Measurements from ENCODE around the gene NCAM1. TPM values are rescaled to one million over a fixed set of nuclear protein-coding genes. Genes with fewer than 3 reads are reported as not detected.

NCAM1 gene
- total RNA-seq, 1 donor from 2014 or later = 27.3 TPM

DNA sequence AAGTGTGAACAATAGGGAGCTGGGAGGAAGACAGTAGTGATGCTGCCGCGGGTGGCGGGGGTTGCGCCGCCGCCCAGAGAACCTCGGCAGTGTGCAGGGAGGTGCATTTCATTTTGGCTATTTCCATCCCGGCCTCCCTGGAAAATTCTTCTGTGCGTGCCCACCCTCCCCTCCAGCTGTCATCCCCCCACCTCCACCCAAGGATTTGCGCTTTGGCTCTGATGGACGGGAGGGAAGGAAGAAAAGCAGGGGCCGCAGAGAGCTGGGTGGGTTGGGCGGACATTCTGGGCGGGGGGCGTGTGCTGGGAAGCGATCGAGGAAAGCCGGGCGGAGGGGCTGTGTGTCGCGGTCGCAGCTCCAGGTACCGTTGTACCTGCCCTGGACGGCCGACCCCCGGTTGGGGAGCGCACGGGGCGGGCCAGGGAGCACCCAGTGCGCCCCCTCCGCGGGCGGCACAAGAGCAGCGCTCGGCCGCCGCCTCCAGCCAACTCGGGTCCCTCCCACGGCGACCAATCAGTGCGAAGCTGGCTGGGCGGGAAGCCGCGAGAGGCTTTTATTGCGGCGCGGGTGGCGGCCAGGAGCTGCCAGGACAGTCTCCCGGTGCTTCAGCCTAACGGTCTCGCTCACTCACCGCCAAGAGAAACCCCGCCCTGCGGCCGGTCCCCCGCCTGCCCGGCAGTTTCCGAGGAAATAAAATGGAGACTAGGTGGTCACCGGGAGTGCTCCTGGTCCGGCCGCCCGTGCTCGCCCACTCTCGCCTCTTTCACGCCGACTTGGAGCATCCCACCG lies 1.6 kb downstream of the NCAM1 start:
- peak overlapping the region; percentile 81 for H3K4me3 Mint-ChIP-seq (ENCODE audit: low read depth)
- no peaks in the 10 kb centered on the region for H3K36me3 Mint-ChIP-seq (ENCODE audit: insufficient read depth)
- DNase-seq (ENCODE audit: low spot score, unreplicated experiment) = peak; percentile 29
- no peaks in the 10 kb centered on the region for H3K9me3 Mint-ChIP-seq (ENCODE audit: low read depth)
- H3K27ac Mint-ChIP-seq = peak overlapping the region; percentile 9
- TF ChIP-seq, protein P1, sequence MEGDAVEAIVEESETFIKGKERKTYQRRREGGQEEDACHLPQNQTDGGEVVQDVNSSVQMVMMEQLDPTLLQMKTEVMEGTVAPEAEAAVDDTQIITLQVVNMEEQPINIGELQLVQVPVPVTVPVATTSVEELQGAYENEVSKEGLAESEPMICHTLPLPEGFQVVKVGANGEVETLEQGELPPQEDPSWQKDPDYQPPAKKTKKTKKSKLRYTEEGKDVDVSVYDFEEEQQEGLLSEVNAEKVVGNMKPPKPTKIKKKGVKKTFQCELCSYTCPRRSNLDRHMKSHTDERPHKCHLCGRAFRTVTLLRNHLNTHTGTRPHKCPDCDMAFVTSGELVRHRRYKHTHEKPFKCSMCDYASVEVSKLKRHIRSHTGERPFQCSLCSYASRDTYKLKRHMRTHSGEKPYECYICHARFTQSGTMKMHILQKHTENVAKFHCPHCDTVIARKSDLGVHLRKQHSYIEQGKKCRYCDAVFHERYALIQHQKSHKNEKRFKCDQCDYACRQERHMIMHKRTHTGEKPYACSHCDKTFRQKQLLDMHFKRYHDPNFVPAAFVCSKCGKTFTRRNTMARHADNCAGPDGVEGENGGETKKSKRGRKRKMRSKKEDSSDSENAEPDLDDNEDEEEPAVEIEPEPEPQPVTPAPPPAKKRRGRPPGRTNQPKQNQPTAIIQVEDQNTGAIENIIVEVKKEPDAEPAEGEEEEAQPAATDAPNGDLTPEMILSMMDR (IDR thresholded peaks at IDR 0.05; ENCODE audit: unreplicated experiment) = no peak
- peaks cover 16% of the 10 kb centered on the region for H3K4me1 Mint-ChIP-seq (ENCODE audit: low read depth)
- H3K27me3 Mint-ChIP-seq = peaks cover 65% of the 10 kb centered on the region

- H3K27me3 Mint-ChIP-seq = peaks cover 61% of the 10 kb centered on the region
- H3K36me3 Mint-ChIP-seq (ENCODE audit: insufficient read depth) = no peaks in the 10 kb centered on the region
- peaks cover 2% of the 10 kb centered on the region for H3K9me3 Mint-ChIP-seq (ENCODE audit: low read depth)
- peaks cover 16% of the 10 kb centered on the region for H3K4me1 Mint-ChIP-seq (ENCODE audit: low read depth)
- H3K4me3 Mint-ChIP-seq (ENCODE audit: low read depth) = peak overlapping the region; percentile 81
- TF ChIP-seq, protein P1 (IDR thresholded peaks at IDR 0.05; ENCODE audit: unreplicated experiment) = no peak
- DNase-seq (ENCODE audit: low spot score, unreplicated experiment) = peak; percentile 10
- H3K27ac Mint-ChIP-seq = no peak overlapping the region
These were observed 2.2 kb downstream of the NCAM1 start for GRCh38 chr11:112963368-112963955.

DNA sequence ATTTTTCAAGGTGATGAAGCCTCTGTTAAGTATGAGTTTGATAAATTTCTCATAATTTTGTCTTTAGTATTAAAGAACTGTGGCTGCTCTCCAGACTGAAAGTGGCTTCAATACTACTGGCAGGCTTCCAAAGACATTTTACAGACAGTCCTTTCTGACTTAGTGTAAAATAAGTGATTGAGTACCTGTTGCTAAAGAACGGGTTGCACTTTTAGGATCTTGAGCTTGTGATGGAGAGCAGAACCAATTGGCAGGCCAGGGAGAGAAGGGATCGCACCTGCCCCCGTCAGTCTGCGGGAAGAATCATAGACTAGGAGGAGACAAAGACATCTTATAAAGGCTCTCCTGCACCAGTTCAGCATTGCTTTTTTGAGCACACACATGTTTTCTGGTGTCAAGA lies 4.4 kb downstream of the NCAM1 start:
- no peak overlapping the region for H3K4me3 Mint-ChIP-seq (ENCODE audit: low read depth)
- H3K27me3 Mint-ChIP-seq = peaks cover 64% of the 10 kb centered on the region
- H3K27ac Mint-ChIP-seq = no peak overlapping the region
- H3K36me3 Mint-ChIP-seq (ENCODE audit: insufficient read depth) = no peaks in the 10 kb centered on the region
- no peak for DNase-seq (ENCODE audit: low spot score, unreplicated experiment)
- peaks cover 20% of the 10 kb centered on the region for H3K4me1 Mint-ChIP-seq (ENCODE audit: low read depth)
- H3K9me3 Mint-ChIP-seq (ENCODE audit: low read depth) = peaks cover 2% of the 10 kb centered on the region
- TF ChIP-seq, protein P1 (IDR thresholded peaks at IDR 0.05; ENCODE audit: unreplicated experiment) = no peak

- DNase-seq (ENCODE audit: low spot score, unreplicated experiment) = no peak
- H3K9me3 Mint-ChIP-seq (ENCODE audit: low read depth) = peaks cover 2% of the 10 kb centered on the region
These were observed 5.3 kb downstream of the NCAM1 start for GRCh38 chr11:112966561-112966960.

GRCh38 chr11:112967082-112967481 lies 5.9 kb downstream of the NCAM1 start:
- DNase-seq (ENCODE audit: low spot score, unreplicated experiment) = no peak
- no peak overlapping the region for H3K4me3 Mint-ChIP-seq (ENCODE audit: low read depth)
- peaks cover 2% of the 10 kb centered on the region for H3K9me3 Mint-ChIP-seq (ENCODE audit: low read depth)
- H3K27ac Mint-ChIP-seq = no peak overlapping the region
- TF ChIP-seq, protein P1 (IDR thresholded peaks at IDR 0.05; ENCODE audit: unreplicated experiment) = no peak
- H3K27me3 Mint-ChIP-seq = peaks cover 52% of the 10 kb centered on the region
- H3K36me3 Mint-ChIP-seq (ENCODE audit: insufficient read depth) = no peaks in the 10 kb centered on the region
- H3K4me1 Mint-ChIP-seq (ENCODE audit: low read depth) = peaks cover 17% of the 10 kb centered on the region

More at GRCh38 chr11:112966561-112966960, 5.3 kb downstream of the NCAM1 start:
- TF ChIP-seq, protein P1 (IDR thresholded peaks at IDR 0.05; ENCODE audit: unreplicated experiment) = no peak
- Mint-ChIP-seq H3K27ac (no peak overlapping the region), H3K4me1 (ENCODE audit: low read depth) (peaks cover 18% of the 10 kb centered on the region), H3K4me3 (ENCODE audit: low read depth) (no peak overlapping the region), H3K36me3 (ENCODE audit: insufficient read depth) (no peaks in the 10 kb centered on the region), H3K27me3 (peaks cover 55% of the 10 kb centered on the region)

Data from progenitor cell of endocrine pancreas (in vitro differentiated cells).